Measurements from ENCODE around the gene ZNF394.

DNA sequence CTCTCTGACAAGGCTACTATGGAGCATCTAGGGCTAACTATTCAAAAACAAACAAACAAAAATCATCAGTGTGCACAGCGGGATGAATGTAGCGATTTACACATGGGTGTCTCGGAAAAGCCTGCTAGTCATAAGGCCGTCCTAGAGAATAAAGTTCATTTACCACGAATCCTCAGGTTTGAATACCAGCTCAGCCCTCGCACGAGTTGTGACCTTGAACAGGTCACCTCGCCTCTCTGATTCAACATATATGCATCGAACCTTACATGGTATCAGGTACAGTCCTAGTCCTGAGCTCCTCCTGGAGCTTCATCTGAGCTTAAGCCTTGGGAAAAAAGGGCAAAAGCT, 34.7 kb downstream of the ZNF394 start:
- TF ChIP-seq ZFP3 (CRISPR knock-in tag; IDR thresholded peaks at IDR 0.05) (no peak), ZNF8 (CRISPR knock-in tag; IDR thresholded peaks at IDR 0.05) (no peak), ESRRG (CRISPR knock-in tag; IDR thresholded peaks at IDR 0.05) (no peak), ARNTL (CRISPR knock-in tag; IDR thresholded peaks at IDR 0.05; ENCODE audit: borderline replicate concordance, low read depth) (no peak), ZC3H10 (CRISPR knock-in tag; IDR thresholded peaks at IDR 0.05) (no peak), OSR1 (CRISPR knock-in tag; IDR thresholded peaks at IDR 0.05) (no peak), PPARA (CRISPR knock-in tag; IDR thresholded peaks at IDR 0.05; ENCODE audit: borderline replicate concordance) (no peak)
- TF ChIP-seq, protein P1, sequence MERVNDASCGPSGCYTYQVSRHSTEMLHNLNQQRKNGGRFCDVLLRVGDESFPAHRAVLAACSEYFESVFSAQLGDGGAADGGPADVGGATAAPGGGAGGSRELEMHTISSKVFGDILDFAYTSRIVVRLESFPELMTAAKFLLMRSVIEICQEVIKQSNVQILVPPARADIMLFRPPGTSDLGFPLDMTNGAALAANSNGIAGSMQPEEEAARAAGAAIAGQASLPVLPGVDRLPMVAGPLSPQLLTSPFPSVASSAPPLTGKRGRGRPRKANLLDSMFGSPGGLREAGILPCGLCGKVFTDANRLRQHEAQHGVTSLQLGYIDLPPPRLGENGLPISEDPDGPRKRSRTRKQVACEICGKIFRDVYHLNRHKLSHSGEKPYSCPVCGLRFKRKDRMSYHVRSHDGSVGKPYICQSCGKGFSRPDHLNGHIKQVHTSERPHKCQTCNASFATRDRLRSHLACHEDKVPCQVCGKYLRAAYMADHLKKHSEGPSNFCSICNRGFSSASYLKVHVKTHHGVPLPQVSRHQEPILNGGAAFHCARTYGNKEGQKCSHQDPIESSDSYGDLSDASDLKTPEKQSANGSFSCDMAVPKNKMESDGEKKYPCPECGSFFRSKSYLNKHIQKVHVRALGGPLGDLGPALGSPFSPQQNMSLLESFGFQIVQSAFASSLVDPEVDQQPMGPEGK (CRISPR knock-in tag; IDR thresholded peaks at IDR 0.05; ENCODE audit: borderline replicate concordance) = no peak
- TF ChIP-seq, protein P2, sequence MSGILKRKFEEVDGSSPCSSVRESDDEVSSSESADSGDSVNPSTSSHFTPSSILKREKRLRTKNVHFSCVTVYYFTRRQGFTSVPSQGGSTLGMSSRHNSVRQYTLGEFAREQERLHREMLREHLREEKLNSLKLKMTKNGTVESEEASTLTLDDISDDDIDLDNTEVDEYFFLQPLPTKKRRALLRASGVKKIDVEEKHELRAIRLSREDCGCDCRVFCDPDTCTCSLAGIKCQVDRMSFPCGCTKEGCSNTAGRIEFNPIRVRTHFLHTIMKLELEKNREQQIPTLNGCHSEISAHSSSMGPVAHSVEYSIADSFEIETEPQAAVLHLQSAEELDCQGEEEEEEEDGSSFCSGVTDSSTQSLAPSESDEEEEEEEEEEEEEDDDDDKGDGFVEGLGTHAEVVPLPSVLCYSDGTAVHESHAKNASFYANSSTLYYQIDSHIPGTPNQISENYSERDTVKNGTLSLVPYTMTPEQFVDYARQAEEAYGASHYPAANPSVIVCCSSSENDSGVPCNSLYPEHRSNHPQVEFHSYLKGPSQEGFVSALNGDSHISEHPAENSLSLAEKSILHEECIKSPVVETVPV (CRISPR knock-in tag; IDR thresholded peaks at IDR 0.05) = no peak

Measured in SK-N-SH treated with all-trans-retinoic acid at 6 μM for 48 hours (cell line).